Stimulated activated CD4-positive, alpha-beta T cell treated with anti-CD3 and anti-CD28 coated beads, TNF-alpha, amount 100 ng/mL, for 24 hours (primary cell): Measurements from ENCODE around the gene STK17A.

ENCODE experiments used
- DNase-seq, 3 experiments: peaks; one replicate each; pipeline ENCODE4 v3.0.0-alpha.2; 2020; ENCODE audit warnings: low read depth in 3 of 3

STK17A gene

GRCh38 chr7:43582503-43583423, at the start of gene STK17A:
Gene STK17A (plus strand): TSS chr7:43583108. CDS start chr7:43583244, 136 bp downstream.
- DNase-seq: peak; percentile 88 to 91 (median 89)

GRCh38 chr7:43533801-43534479, 49.0 kb upstream of the STK17A start:
- no peak for DNase-seq

GRCh38 chr7:43535031-43535451, 47.9 kb upstream of the STK17A start:
- DNase-seq: no peak

DNA sequence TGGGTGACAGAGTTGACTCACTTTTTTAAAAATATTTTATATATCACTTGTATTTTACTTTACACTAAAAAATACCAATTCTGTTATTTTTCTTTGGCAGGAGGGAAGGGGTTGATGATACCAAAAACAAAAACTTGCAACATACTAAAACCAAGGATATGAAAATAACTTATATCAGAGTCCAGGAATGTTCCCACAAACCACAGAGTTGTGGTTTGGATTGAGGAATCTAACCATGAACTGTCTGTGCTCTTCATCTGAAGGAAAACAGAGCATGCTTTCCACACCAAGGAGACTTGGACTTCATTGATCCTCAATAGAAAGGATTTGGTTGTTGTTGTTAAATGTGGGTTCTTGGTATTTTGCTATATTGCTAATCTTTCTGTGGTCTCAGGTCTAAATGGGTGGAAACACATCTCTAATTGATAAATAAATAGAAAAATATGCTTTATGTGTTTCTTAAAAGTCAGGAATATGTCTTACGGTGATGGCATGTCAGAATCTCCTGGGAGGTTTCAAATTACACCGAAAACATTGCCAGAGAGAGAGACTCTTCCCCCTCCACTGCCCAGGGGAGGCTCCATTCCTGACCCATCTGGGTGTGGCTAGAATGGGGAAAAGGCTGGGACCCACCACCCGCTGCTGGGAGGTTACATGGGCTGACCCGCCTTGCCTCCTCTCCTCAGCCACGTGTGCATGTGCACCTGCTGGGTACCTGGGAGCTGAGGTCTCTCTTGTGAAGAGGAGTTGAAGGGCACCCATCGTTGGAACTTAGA, 46.9 kb upstream of the STK17A start:
- DNase-seq: no peak

- DNase-seq: no peak
These were observed 46.1 kb upstream of the STK17A start for GRCh38 chr7:43536773-43537172.

- DNase-seq: no peak
These were observed 45.0 kb upstream of the STK17A start for GRCh38 chr7:43537765-43538403.

- no peak for DNase-seq
These were observed 44.5 kb upstream of the STK17A start for GRCh38 chr7:43538404-43538771.

GRCh38 chr7:43540471-43540870, 42.4 kb upstream of the STK17A start:
- no peak for DNase-seq

DNA sequence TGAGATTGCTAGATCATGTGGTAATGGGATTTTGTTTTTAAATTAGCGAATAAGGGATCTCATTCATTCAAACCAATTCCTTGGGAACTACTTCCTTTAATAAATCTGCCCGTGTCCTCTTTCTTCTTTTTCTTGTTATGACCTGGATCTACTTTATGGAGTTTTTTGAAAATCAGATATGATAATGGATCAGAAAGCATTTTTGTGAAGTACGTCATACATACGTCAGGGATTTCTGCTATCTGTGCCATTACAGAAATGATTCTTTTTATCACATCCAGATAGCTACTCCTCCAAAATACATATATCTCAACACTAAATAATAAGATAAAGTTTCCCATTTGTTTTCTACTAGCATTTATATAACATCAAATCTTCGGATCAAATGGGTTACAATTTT, 40.2 kb upstream of the STK17A start:
- DNase-seq: no peak

GRCh38 chr7:43546231-43546630, 36.7 kb upstream of the STK17A start:
- no peak for DNase-seq

DNA sequence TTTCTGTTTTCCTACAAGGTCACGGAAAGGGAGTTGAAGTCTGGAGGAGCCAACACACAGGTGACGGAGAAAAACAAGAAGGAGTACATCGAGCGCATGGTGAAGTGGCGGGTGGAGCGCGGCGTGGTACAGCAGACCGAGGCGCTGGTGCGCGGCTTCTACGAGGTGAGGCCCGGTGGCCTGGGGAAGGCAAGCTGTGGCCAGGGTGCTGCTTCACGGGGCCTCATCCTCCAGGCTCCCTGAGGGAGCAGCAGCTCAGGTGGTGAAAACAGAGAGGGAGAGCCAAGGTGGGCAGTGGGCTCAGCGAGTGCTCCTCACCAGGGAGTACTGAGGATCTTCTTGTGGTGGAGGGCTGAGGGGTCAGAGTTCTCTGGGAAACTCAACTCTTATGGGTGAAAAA, 32.5 kb upstream of the STK17A start:
- no peak for DNase-seq

GRCh38 chr7:43552122-43552521, 30.8 kb upstream of the STK17A start:
- DNase-seq: no peak

DNA sequence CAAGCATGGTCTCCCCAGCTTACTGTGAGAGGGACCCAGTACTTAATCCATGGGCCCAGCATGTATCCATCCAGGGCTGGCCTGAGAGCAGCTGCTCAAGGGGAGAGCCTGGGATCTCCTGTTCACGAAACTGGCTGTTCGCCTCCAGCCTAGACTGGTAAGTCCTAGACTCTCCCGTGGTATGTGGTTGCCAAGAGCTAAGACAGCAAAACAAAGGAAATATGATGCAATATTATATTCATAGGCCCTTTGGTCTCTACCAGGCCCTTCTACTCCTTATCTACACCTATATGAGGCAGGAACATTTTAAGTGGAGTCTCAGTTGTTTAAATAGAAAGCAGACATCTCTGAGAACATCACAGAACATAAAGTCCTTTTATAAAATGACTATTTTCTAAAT, 28.9 kb upstream of the STK17A start:
- DNase-seq: no peak

DNA sequence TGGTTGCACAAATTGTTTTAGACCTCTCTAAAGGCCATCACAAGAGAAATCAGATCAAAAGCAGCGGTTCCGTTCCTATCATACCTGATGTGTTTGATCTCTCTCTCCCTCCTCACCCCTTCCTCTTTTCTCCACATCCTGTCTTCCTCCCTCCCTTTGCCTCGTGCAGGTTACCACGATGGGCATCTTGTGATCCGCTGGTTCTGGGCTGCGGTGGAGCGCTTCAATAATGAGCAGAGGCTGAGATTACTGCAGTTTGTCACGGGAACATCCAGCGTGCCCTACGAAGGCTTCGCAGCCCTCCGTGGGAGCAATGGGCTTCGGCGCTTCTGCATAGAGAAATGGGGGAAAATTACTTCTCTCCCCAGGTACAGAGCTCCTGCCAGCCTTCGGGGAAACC, 28.5 kb upstream of the STK17A start:
- DNase-seq: no peak

GRCh38 chr7:43557831-43558495, 24.9 kb upstream of the STK17A start:
- DNase-seq: no peak

GRCh38 chr7:43559171-43559945, 23.6 kb upstream of the STK17A start:
- no peak for DNase-seq

DNA sequence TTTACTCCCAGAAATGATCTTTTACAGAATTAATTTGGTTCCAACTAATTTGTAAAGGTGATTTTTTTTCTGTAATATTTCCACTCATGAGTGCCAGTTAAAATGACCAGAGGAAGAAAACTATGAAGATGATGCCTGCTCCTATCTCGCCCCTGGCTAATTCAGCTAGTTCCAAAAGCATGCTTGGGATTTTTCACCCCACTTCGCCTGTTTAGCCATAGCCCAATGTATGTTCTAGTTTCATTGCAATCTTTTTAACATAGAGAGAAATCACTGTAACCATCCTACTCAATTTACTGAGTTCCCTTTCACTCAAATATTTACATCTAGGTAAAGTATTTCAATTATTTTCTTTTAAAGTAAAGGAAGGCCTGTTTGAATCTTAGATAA, 23.0 kb upstream of the STK17A start:
- DNase-seq: no peak

GRCh38 chr7:43560742-43561330, 22.1 kb upstream of the STK17A start:
- no peak for DNase-seq

DNA sequence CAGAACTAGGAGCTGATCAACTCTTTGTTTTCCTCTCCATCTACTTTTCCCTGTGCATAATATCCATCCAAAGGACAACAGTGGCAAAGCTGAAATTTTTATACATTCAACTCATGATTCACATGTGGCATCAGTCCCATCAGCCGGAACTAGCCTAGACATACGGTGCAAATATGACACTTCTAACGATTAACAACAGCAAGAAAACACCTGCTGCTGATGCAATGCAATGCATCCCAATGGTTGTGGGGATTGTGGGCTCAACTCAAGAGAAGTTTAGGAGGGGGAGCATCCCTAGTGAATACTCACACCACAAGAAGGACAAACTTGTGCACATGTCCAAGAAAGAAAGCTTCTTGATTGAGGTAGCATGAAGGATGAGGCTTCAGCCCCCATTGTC, 20.5 kb upstream of the STK17A start:
- DNase-seq: no peak

- DNase-seq: no peak
These were observed 17.1 kb upstream of the STK17A start for GRCh38 chr7:43565786-43566185.
